ENCODE data around the gene TBCD.

DNA sequence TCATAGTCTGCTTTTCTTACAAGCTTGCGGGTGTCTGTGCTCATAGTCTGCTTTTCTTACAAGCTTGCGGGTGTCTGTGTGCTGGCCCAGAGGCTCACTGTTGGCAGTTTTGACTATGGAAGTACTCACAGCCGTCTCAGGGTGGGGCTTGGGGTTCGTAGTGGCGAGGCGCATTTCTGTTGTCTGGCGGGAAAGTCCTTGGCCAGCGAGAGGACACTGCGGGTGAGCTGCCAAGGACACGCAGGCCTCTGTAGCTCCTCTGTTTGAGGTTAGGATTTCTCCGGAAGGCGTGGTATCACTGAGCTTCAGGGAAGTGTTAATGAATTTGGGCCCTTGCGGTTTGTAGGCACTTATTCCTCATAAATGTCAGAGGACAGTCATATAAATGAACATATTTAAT, 13.5 kb downstream of the TBCD start:
- TF ChIP-seq, protein P1, sequence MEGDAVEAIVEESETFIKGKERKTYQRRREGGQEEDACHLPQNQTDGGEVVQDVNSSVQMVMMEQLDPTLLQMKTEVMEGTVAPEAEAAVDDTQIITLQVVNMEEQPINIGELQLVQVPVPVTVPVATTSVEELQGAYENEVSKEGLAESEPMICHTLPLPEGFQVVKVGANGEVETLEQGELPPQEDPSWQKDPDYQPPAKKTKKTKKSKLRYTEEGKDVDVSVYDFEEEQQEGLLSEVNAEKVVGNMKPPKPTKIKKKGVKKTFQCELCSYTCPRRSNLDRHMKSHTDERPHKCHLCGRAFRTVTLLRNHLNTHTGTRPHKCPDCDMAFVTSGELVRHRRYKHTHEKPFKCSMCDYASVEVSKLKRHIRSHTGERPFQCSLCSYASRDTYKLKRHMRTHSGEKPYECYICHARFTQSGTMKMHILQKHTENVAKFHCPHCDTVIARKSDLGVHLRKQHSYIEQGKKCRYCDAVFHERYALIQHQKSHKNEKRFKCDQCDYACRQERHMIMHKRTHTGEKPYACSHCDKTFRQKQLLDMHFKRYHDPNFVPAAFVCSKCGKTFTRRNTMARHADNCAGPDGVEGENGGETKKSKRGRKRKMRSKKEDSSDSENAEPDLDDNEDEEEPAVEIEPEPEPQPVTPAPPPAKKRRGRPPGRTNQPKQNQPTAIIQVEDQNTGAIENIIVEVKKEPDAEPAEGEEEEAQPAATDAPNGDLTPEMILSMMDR (IDR thresholded peaks at IDR 0.05; ENCODE audit: low read depth, low read length) = no peak
- no peak for TF ChIP-seq POLR2A (IDR thresholded peaks at IDR 0.05; ENCODE audit: extremely low read depth, insufficient read length)
- TF ChIP-seq, protein P2, sequence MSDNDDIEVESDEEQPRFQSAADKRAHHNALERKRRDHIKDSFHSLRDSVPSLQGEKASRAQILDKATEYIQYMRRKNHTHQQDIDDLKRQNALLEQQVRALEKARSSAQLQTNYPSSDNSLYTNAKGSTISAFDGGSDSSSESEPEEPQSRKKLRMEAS (IDR thresholded peaks at IDR 0.05; ENCODE audit: low read depth, low read length) = no peak
- TF ChIP-seq MYC (IDR thresholded peaks at IDR 0.05; ENCODE audit: low read depth, low read length) = no peak

All from NB4 (cell line).